Sciatic nerve (tissue), 2 donors: ENCODE measurements around the gene IL23R. TPM values are rescaled to one million over a fixed set of nuclear protein-coding genes. Genes with fewer than 3 reads are reported as not detected.
"Not testable (repeated sequence)": the region's sequence is repeated elsewhere in the genome, so short reads cannot be mapped to it uniquely, and the experiment has no call there.

Experiments used
- ATAC-seq: fragments of 200-7000 bp; cut with Tn5 transposase; one replicate; pipeline ENCODE4 v1.9.1; 2020; ENCODE audit warnings: mild to moderate bottlenecking, moderate library complexity
- DNase-seq: peaks from one replicate; pipeline ENCODE4 v3.0.0-alpha.2; 2020; ENCODE audit warnings: low spot score
- intact Hi-C: fragments of 100-400 bp; cut with DNase I; formaldehyde crosslinking; loops from one replicate; pipeline ENCODE4 v1.14.2; 2022
- total RNA-seq: library from RNA; stranded (reverse); fragmentation: NEBNext Ultra II Directional; extraction: Animal tissue kit (Norgen Biotek cat#: 25700); gene quantifications from one replicate; pipeline ENCODE4 v1.2.1, GENCODE V29; 2021
- donor health status: DM: no; HTN: no; CAD: no.
- donor health status: DM: no; HTN: no; CAD: no.

The IL23R gene, protein sequence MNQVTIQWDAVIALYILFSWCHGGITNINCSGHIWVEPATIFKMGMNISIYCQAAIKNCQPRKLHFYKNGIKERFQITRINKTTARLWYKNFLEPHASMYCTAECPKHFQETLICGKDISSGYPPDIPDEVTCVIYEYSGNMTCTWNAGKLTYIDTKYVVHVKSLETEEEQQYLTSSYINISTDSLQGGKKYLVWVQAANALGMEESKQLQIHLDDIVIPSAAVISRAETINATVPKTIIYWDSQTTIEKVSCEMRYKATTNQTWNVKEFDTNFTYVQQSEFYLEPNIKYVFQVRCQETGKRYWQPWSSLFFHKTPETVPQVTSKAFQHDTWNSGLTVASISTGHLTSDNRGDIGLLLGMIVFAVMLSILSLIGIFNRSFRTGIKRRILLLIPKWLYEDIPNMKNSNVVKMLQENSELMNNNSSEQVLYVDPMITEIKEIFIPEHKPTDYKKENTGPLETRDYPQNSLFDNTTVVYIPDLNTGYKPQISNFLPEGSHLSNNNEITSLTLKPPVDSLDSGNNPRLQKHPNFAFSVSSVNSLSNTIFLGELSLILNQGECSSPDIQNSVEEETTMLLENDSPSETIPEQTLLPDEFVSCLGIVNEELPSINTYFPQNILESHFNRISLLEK
- not detected for total RNA-seq

DNA sequence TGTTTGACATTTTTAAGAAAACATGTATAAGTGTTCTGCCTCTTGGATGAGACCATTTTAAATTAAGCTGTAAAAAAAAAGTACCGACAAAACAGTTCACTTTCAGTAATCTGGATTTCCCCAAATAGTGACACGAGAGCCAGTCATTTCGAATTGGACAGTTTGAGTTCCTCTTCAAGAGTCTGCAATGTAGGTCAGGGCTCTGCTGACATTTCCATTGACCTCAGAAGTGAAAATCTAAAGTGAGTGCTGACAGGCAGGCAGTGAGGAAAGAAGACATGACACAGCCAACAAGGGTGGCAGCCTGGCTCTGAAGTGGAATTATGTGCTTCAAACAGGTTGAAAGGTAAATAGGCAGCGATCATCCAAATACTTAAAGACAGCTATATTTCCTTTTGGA is at the start of gene IL23R:
Gene IL23R, plus strand, starts transcription at position 259 of the 400 bp plus-strand sequence. CDS start 1,667 bp downstream, outside the sequence.
- intact Hi-C loops = no loop called here
- DNase-seq = no peak
- ATAC-seq = no peak

DNA sequence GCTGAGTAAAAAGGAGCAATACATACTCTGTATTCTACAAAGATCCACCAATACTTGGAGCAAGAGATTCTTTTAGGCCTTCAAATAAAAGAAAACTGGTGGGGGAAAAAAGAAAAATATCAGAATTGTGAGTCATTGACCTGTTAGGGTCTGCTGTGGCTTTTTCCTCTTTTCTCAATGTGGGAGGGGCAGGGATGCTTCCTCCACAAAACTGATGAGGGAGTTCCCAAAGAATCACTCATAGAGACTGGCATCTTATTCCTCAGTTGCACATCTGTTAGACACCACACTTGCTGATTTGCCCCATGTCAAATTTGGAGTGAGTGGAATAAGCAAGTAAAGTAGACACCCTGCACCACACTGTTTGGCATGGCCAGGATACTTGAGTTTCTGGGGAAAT is 48.1 kb upstream of the IL23R start:
- intact Hi-C loops = no loop called here

DNA sequence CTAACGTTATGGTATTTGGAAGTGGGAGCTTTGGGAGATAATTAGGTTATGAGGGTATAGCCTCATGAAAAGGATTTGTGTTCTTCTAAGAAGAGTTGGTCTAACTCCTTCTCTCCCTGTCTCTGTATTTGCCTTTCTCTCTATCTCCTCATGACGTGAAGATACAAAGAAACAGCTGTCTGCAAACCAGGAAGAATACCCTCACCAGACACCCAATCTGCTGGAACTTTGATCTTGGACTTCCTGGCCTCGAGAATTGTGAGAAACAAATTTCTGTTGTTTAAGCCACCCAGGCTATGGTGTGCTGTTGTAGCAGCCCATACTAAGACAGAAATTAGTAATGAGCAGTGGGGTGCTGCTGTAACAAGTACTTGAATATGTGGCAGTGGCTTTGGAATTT is 47.6 kb upstream of the IL23R start:
- intact Hi-C loops = no loop called here
- DNase-seq = no peak
- ATAC-seq = no peak

More for the DNA sequence above, 48.1 kb upstream of the IL23R start:
- no peak for DNase-seq
- ATAC-seq = no peak

DNA sequence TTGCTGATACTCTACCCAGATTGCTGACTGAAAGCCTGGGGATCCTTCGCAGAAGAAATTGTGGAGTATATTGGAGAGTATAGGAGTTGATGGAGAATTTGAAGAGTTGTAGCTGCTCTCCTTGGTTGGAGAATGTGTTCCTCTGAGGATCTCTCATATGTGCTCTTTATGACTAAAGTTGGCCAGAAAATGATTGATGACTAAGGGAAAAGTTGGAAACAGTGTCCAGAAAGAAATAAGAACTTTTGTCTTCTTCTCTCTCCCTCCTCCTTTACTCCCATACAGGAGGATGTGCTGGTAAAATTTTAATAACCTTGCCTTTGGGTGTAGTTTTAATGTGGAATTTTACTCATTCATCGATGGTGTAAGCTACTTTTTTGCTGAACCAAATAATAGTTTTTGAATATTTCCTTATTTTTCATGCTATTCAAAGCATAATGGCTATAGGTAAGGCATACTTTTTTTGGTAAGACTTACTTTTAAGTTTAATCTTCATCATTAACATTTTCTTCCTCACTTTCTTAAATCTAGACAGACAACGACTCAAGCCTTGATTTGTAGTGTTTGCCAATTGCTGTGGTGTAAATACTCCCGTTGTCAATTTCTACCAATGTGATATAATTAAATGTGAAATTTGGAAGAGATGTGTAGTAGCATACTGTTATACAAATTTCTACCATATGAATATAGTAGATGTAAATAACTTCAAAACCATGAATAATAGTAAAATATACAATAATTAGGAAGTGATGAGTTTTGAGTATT is 45.2 kb upstream of the IL23R start:
- no peak for DNase-seq
- no peak for ATAC-seq
- intact Hi-C loops = loop anchor here (5.0 kb wide), 1 partner anchor 819 kb away; no protein-coding TSS in a partner anchor

DNA sequence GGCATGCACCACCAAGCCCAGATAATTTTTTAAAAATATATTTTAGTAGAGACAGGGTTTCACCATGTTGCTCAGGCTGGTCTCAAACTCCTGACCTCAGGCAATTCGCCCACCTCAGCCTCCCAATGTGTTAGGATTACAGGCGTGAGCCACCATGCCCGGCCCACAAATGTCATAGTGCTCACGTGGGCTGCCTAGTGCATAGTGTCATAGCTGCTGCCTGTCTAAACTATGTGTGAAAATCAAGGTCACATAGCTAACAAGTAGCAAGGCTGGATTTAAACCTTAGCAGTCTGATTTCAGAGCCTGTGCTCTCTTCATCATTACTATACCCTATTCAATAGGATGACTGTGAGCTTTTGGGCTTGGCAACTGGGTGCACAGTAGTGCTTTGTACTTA is 41.8 kb upstream of the IL23R start:
- DNase-seq (no peak), ATAC-seq (no peak)
- intact Hi-C loops = loop anchor here (5.0 kb wide), 1 partner anchor 822 kb away; no protein-coding TSS in a partner anchor

DNA sequence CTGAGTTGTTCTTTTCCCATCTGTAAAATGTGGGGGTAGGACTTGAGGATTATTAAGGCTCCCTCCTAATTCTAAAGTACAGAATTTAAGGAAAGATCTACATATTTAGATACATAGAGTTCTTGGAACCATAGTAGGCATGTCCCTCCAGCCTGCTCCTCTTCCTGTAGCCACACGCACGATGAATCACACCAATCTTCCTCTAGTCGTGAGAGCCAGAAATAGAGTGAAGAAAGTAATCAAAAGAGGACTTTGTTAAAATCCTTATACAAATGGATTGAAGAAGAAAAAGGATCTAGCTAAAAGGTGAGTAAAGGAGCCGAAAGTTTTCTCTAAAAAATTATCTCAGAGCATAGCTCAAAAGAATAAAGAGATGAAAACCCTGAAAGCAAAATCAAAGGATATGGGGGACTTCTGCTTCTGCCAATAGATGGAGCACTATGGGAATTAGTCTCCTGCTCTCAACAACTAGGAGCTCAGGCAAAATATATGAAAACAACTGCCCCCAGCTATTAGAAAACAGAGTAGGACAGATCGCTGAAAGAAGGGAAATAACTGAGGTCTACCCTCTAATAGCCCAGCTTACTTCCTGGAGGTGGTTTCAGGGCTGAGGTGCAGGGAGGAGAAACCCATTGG is 40.0 kb upstream of the IL23R start:
- intact Hi-C loops = no loop called here
- no peak for DNase-seq
- ATAC-seq = no peak

DNA sequence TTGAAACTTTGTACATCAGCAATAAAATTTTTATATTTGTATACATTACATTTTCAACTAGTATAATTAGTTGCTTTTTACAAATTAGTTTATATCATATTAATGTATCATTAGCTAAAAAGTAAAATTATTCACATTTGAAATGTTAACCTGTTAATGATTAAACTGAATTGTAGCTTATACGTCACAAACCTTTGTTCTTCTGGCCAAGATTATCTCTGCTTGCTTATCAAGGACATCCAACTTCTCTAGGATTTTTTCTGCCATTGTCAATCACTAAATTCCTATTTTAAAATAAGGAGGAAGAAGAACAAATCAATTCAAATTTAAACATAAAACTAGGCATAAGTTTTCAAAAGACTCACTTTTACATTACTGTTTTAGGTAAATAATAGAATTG is 39.3 kb upstream of the IL23R start:
- DNase-seq = no peak
- no peak for ATAC-seq
- intact Hi-C loops = no loop called here

DNA sequence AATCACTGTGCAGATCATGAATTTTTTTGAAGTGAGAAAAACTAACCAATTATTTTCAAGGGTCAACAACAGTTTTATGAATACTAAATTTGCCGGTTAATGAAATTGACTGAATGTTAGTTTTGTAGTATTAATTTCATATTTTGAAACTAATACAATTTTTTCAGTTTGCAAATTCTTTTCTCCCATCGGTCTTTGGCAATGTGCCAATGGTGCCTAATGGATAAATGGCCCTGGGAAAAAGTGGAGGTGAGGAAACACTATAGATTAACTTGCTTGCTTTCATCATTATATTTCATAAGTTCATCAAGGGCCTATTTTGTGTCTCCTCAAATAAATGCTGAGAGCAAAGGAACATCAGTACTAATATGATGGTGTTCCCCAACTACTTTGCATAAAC is 35.6 kb upstream of the IL23R start:
- intact Hi-C loops = no loop called here
- ATAC-seq = no peak

DNA sequence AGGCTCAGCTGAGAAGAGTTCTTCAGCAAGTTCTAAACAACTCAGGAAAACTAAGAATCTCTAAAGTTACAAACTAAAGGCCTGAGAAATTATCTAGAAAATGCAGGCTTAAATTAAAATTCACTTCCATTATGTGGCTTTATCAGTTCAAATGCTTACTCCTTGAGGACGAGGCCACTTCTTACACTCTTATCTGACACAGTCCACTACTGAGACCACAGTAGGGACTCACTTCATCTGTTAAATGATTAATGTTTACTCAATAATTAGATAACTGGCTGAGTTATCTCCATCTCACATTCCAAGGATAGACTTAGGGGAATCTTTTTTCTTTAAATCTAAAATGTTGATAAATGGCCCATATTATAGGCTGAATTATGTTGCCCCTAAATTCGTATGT is 33.1 kb upstream of the IL23R start:
- DNase-seq = no peak
- intact Hi-C loops = no loop called here
- ATAC-seq = no peak

More for the DNA sequence above, 35.6 kb upstream of the IL23R start:
- no peak for DNase-seq

DNA sequence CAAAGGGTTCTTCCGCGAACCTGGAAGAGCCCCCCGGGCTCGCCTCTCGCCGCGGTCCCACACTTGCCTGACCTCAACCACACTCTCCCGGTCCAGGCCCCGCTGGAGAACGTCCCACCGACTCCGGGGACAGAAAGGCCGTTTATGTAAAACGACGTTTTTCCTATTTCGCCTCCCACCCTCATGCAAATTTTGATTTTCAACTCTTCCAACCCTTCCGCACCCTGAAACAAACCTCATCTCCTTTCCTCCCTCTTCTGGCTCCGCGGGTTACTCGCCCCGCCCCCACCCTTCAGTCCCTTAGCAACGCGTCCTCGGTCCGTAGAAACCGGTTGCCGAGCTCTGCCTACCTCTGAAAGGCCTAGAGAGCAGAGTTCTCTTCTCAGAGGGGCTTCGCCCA is 31.6 kb upstream of the IL23R start, which contains the start of gene C1orf141:
Gene C1orf141, minus strand, starts transcription at position 276 of the 400 bp plus-strand sequence. CDS start 7,730 bp downstream, outside the sequence.
- DNase-seq = no peak
- peak; percentile 81 for ATAC-seq
- intact Hi-C loops = no loop called here

DNA sequence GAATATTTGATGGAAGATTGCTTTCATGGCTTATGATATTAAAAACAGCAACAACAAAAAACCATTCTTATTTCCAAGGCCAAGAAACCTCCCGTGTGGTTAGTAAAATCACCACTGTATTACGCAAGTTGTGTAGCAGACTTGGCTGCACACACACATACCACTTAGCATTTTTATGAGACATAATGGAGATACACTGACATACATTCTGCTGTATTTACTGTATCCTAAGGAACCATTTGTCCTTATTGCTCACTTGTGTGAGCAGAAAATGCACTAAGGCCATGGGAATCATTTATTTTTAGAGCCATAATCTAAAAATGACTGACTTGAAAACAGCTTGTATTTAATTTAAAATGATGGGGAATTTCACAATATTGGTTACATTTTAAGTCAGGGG is 30.9 kb upstream of the IL23R start:
- ATAC-seq (peak; percentile 72), DNase-seq (no peak)
- intact Hi-C loops = no loop called here

DNA sequence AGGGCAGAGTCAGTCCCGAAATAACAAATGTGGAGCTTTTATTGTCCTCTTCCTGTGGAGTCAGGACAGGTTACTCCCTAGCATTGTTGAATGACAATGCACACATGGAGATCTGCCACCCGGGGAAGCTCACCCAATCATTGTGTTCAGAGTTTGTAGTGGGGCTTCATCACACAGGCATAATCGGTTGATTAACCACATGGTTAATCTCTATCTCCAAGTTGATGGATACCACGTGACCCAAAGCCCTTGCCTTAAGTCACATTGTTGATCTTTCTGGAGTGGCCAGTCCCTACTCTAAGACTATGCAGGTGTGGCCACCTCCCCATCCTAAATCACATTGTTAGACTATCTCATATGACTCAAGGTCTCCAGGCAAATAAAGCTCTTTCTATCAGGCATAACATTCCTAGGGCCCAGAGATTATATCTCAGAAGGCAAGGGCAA is 28.9 kb upstream of the IL23R start:
- intact Hi-C loops = no loop called here
- no peak for DNase-seq
- no peak for ATAC-seq

DNA sequence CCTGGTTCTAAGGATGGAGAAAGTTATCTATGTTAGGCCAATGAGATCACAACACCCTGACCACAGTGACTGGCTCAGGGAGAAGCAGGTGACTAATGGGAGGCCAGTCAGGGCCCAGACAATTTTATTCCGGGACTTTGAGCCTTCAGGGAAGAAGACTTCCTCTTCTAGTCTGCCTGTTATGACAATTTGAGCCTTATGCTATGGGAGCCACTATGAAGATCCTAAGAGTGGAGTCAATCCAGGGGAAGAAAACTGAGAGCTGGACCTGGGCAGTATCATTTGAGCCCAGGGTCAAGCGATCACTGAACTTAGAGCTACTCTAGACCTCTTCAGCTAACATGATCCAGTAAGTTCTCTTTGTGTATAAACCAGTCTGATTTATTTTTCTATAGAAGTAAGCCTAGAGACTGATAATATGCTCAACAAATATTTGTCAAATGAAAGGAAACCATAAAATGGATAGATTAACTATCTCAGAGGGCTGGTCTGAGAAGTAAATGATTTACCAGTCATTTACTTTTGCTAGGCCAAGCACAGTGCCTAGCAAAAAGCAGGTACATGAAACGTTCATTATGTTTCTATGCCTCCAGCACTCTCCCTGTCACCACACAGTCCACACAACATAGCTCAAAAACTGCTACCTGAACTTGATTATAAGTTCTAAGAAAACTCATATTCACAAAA is 27.3 kb upstream of the IL23R start:
- DNase-seq (no peak), ATAC-seq (no peak)
- intact Hi-C loops = no loop called here

DNA sequence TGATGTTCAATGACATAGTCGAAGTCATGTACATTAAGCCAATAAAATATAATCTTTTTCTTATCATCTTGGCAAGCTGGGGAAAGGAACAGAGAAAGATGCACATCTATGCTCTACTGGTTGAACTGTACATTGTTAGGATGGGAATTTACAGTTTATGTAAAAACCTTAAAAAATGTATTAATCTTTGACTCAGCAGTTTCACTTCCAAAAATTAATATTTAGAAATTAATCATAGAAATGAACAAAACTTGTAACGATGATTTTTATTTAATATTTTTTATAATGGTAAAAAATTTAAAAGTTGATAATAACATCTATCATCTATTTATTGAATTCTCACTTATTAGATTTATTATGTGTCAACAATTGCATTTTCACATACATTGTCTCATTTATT is 25.8 kb upstream of the IL23R start:
- DNase-seq (no peak), ATAC-seq (no peak)

DNA sequence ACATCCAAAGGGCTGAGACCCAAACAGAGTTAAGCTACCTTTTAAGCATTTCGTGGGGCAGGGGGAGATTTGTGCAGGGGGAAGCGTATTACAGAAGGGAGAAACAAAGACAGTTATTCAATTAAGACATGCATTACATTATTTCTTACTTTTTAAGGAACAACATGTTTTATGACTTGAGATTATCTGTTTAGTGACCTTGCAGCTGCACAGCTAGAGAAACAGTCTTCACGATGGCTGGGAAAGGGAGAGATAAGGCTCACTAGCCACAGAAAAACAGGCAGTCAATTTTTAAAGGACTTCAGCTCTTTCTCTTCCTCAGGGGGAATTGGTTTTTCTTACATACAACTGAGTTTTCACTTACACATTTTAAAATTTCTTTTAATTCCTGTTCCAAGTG is 24.4 kb upstream of the IL23R start:
- intact Hi-C loops, ATAC-seq, DNase-seq: not testable (repeated sequence)

More for the DNA sequence above, 25.8 kb upstream of the IL23R start:
- intact Hi-C loops = no loop called here

DNA sequence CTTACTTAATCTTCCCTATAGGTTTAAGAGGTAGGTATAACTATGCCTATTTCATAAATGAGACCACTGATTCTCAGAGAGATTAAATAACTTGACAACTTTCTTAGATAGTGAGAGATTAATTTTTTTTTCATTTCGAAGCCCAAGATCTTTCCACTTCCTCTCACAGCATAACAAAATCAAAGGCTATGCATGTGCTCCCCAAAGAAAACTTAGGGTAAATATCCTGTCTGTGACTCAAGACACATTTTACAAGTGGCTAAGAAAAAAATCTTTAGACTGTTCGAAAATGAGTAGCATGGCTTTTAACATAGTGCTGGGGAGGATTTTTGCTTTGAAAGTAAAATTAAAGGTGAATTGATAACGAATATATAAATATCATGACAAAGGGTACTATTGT is 23.3 kb upstream of the IL23R start:
- ATAC-seq (no peak), DNase-seq (no peak)
- intact Hi-C loops = no loop called here

DNA sequence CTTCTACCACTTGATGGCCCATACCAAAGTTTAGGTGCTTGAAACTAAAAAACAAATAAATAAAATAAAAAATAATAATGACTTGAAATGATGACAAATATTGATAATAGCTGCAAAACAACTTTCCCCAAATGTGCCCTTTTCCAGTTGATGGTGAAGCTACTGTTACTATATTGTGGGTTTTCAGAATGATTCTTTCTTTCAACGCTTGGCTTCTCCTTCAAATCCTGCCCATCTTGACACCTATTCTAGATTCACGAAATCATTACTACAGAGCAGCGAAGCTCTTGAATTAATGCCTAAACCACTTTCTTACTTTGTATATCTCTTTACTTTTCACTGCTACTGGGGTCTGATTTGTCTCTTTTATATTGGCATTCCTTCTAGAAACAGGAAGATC is 22.3 kb upstream of the IL23R start:
- DNase-seq = no peak
- intact Hi-C loops = no loop called here
- ATAC-seq = no peak

DNA sequence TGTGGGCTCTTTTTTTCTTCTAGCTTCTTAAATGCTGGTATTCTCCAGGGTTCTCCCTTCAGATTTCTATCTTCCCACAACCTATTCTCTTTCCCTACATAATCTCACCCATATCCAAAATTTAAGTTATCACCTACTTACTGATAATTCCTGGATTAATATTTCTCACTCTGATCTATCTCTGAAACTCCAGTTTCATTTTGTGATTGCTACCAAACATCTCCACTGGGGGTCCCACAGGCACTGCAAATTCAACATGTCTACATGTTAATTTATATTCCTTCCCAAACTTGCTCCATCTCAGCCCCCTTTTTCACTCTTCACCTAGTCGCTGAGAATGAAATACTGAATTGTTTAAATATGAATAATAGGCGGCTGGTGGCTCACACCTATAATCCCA is 21.6 kb upstream of the IL23R start:
- ATAC-seq (no peak), DNase-seq (no peak)
- intact Hi-C loops = no loop called here

DNA sequence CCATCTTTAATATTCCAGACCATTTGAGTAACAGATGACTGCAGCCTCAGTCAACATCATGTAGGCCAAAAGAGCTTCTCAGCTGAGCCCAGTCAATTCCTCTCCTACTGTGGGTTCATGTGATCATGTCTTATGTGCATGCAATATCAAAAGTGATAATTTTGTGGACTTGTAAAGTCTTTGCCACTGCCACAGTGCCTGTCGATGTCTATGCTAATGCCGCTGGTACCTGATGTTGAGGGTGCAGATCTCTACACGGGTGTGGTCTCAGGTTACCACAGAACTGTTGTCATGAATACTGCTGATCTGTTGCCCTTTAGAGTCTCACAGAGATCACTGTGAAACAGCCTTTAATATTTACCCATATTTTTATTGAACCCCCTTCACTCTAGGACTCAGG is 20.2 kb upstream of the IL23R start:
- intact Hi-C loops = no loop called here
- no peak for ATAC-seq
- DNase-seq = no peak
